Astrocyte (in vitro differentiated cells and primary cell): ENCODE measurements around the gene DGKG. TPM values are rescaled to one million over a fixed set of nuclear protein-coding genes. Genes with fewer than 3 reads are reported as not detected.

Experiments used
- DNase-seq: peaks from one replicate; pipeline ENCODE4 v3.0.0-alpha.2; 2010; ENCODE audit warnings: low read depth
- FAIRE-seq: peaks from 2 replicates; lab custom pipeline; 2011; peaks lifted over from hg19 to GRCh38; lab: Jason Lieb, UNC
- H2AFZ ChIP-seq: 2 replicates; pipeline ENCODE4 v1.6.0; 2012; ENCODE audit warnings: low read depth, low read length, inconsistent platforms
- H3K27ac ChIP-seq: 2 replicates; pipeline ENCODE4 v1.5.1; 2011; ENCODE audit warnings: low read depth, low read length, inconsistent platforms
- H3K27me3 ChIP-seq: 2 replicates; pipeline ENCODE4 v1.6.0; 2011; ENCODE audit warnings: low read length, inconsistent platforms; ENCODE audit not compliant: insufficient read depth
- H3K36me3 ChIP-seq: 2 replicates; pipeline ENCODE4 v1.5.1; 2011; ENCODE audit warnings: low read length, inconsistent platforms; ENCODE audit not compliant: insufficient read depth
- H3K4me1 ChIP-seq: 2 replicates; pipeline ENCODE4 v1.5.1; 2011; ENCODE audit warnings: low read length, inconsistent platforms; ENCODE audit not compliant: insufficient read depth
- H3K4me2 ChIP-seq: 2 replicates; pipeline ENCODE4 v1.6.0; 2012; ENCODE audit warnings: low read length, inconsistent platforms
- H3K4me3 ChIP-seq: 2 replicates; pipeline ENCODE4 v1.5.1; 2011; ENCODE audit warnings: low read depth, mild to moderate bottlenecking, low read length, inconsistent platforms; ENCODE audit not compliant: insufficient read depth
- H3K79me2 ChIP-seq: 2 replicates; pipeline ENCODE4 v1.6.0; 2012; ENCODE audit warnings: mild to moderate bottlenecking, low read length, inconsistent platforms; ENCODE audit not compliant: insufficient read depth
- H3K9ac ChIP-seq: 2 replicates; pipeline ENCODE4 v1.6.0; 2012; ENCODE audit warnings: mild to moderate bottlenecking, low read length, inconsistent platforms
- H3K9me3 ChIP-seq: 2 replicates; pipeline ENCODE4 v1.5.1; 2012; ENCODE audit warnings: low read depth, mild to moderate bottlenecking, low read length, inconsistent platforms; ENCODE audit not compliant: insufficient read depth
- H4K20me1 ChIP-seq: 2 replicates; pipeline ENCODE4 v1.6.0; 2012; ENCODE audit warnings: low read length, inconsistent platforms; ENCODE audit not compliant: insufficient read depth
- H3K27ac Mint-ChIP-seq: one replicate; pipeline ENCODE4 v1.8.0; 2021; ENCODE audit warnings: mild to moderate bottlenecking, mixed read lengths; ENCODE audit not compliant: unreplicated experiment
- H3K27me3 Mint-ChIP-seq: one replicate; pipeline ENCODE4 v1.8.0; 2021; ENCODE audit warnings: low read depth, mixed read lengths; ENCODE audit not compliant: unreplicated experiment
- H3K36me3 Mint-ChIP-seq: one replicate; pipeline ENCODE4 v1.8.0; 2021; ENCODE audit warnings: low read depth, mixed read lengths; ENCODE audit not compliant: unreplicated experiment
- H3K4me1 Mint-ChIP-seq: one replicate; pipeline ENCODE4 v1.8.0; 2021; ENCODE audit warnings: low read depth, mixed read lengths; ENCODE audit not compliant: unreplicated experiment
- H3K4me3 Mint-ChIP-seq: one replicate; pipeline ENCODE4 v1.8.0; 2021; ENCODE audit warnings: mild to moderate bottlenecking, moderate library complexity, mixed read lengths; ENCODE audit not compliant: unreplicated experiment
- H3K9me3 Mint-ChIP-seq: one replicate; pipeline ENCODE4 v1.8.0; 2021; ENCODE audit warnings: mild to moderate bottlenecking, mixed read lengths; ENCODE audit not compliant: unreplicated experiment
- EZH2 ChIP-seq: IDR thresholded peaks from 2 replicates; pipeline ENCODE4 v1.6.1; 2012; ENCODE audit warnings: mild to moderate bottlenecking, low read length, inconsistent platforms; ENCODE audit not compliant: insufficient read depth
- total RNA-seq: library from RNA; stranded (reverse); gene quantifications from 2 replicates; pipeline ENCODE4 v1.2.1, GENCODE V29; 2021
- TF ChIP-seq, protein P1 (sequence below): IDR thresholded peaks from 2 replicates; pipeline ENCODE4 v1.5.1; 2011; ENCODE audit warnings: low read depth, mild to moderate bottlenecking, inconsistent platforms, low read length, moderate library complexity; ENCODE audit not compliant: insufficient read depth

DGKG gene
- total RNA-seq, 1 donor from 2014 or later, result 0.64 TPM

DNA sequence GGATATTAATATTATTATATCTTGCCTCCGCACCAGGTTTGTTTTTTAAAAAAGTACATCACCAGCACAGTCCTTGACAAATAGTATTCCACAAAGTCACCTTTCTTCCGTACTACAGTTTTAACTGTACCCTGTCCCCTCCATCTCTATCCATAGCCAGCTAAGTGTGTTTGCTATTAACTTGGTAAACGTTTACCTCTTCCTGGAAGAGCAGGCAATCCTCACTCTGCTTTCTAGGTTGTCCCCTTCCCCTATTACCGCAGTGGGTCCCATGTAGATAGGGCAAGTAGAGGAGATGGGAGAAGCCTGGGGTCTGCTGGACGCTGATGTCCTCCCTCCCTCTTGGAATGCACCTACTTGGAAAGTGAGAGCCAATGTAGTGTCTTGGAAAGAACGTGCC is 169.2 kb downstream of the DGKG start:
- Mint-ChIP-seq H3K4me1 (no peaks in the 10 kb centered on the region), H3K27me3 (peaks cover 71% of the 10 kb centered on the region), H3K27ac (no peak overlapping the region), H3K9me3 (no peaks in the 10 kb centered on the region), H3K36me3 (no peaks in the 10 kb centered on the region), H3K4me3 (no peak overlapping the region)
- H3K4me1 ChIP-seq, result peaks cover 6% of the 10 kb centered on the region
- no peak overlapping the region for H3K27ac ChIP-seq
- peaks cover 54% of the 10 kb centered on the region for H3K27me3 ChIP-seq
- no peaks in the 10 kb centered on the region for H3K79me2 ChIP-seq
- H4K20me1 ChIP-seq, result no peaks in the 10 kb centered on the region
- no peak overlapping the region for H2AFZ ChIP-seq
- H3K4me3 ChIP-seq, result no peak overlapping the region
- no peak for TF ChIP-seq EZH2
- TF ChIP-seq, protein P1, sequence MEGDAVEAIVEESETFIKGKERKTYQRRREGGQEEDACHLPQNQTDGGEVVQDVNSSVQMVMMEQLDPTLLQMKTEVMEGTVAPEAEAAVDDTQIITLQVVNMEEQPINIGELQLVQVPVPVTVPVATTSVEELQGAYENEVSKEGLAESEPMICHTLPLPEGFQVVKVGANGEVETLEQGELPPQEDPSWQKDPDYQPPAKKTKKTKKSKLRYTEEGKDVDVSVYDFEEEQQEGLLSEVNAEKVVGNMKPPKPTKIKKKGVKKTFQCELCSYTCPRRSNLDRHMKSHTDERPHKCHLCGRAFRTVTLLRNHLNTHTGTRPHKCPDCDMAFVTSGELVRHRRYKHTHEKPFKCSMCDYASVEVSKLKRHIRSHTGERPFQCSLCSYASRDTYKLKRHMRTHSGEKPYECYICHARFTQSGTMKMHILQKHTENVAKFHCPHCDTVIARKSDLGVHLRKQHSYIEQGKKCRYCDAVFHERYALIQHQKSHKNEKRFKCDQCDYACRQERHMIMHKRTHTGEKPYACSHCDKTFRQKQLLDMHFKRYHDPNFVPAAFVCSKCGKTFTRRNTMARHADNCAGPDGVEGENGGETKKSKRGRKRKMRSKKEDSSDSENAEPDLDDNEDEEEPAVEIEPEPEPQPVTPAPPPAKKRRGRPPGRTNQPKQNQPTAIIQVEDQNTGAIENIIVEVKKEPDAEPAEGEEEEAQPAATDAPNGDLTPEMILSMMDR, result no peak
- H3K9me3 ChIP-seq, result no peaks in the 10 kb centered on the region
- no peaks in the 10 kb centered on the region for H3K36me3 ChIP-seq
- H3K4me2 ChIP-seq, result no peak overlapping the region
- no peak overlapping the region for H3K9ac ChIP-seq
- DNase-seq, result no peak
- FAIRE-seq, result no peak

DNA sequence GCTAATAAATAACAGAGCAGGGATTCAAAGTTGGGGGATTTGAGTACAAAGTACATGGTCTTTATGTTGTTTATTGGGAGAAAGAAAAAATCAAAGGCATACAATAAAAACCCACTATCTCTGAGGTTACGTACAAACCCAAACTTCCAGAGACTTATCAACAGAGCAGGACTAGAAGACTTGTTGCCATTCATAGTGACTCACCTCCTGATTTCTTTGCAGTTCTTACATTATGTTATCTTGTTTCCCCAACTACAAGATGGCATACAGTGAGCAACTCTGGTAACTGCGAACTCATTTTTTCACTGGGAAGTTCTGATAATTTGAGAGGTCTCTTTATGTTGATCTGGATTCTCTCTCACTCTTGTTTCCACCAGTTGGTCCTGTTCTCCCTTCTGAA is 172.5 kb downstream of the DGKG start:
- Histone ChIP-seq H3K9ac (no peak overlapping the region), H4K20me1 (no peaks in the 10 kb centered on the region), H3K4me3 (no peak overlapping the region), H3K36me3 (no peaks in the 10 kb centered on the region), H2AFZ (no peak overlapping the region), H3K27ac (no peak overlapping the region), H3K27me3 (peaks cover 29% of the 10 kb centered on the region), H3K4me2 (no peak overlapping the region), H3K9me3 (no peaks in the 10 kb centered on the region), H3K4me1 (peaks cover 6% of the 10 kb centered on the region), H3K79me2 (no peaks in the 10 kb centered on the region)
- no peak overlapping the region for H3K27ac Mint-ChIP-seq
- FAIRE-seq, result no peak
- no peak overlapping the region for H3K4me3 Mint-ChIP-seq
- peaks cover 7% of the 10 kb centered on the region for H3K4me1 Mint-ChIP-seq
- no peak for DNase-seq
- peaks cover 78% of the 10 kb centered on the region for H3K27me3 Mint-ChIP-seq
- H3K36me3 Mint-ChIP-seq, result no peaks in the 10 kb centered on the region
- TF ChIP-seq, protein P1, result no peak
- no peak for TF ChIP-seq EZH2
- H3K9me3 Mint-ChIP-seq, result peaks cover 2% of the 10 kb centered on the region

DNA sequence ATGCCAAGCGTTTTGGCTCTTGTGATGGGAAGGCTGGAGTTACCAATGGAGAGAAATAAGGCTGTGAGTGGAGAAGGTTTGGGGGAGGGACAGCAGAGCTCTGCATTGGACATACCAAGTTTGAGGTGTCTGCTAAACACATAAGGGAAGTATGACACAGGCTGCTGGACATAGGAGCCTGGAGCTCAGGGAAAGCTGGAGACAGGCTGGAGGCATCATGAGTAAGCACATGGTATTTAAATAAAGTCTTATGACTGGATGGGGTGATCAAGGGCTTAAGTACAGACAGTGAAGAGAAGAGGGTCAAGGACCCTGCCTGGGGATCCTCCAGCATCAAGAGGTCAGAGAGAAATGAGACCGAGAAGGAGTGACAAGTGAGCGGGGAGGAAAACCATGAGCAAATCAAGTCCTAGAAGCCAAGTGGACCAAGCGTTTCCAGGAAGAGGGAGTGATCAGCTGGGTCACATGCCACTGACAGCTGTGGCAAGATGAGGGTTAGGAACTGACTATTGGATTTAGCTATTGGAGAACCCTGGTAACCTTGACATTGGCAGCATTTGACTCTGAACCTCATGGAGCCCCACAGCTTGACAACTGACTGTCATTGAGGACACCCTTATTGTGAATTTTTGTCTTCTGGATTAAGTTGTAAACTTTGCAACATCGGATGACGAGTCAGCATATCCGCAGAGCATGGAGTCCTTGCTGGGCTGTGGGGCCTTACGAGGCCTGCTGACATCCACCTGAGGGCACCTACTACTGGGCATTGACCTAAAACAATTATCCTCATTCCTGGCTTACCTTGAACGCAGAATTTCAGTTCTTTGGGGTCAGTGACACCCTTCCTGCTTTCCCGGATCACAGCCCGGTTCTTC is 174.4 kb downstream of the DGKG start:
- Histone ChIP-seq H3K9me3 (no peaks in the 10 kb centered on the region), H2AFZ (no peak overlapping the region), H3K4me2 (no peak overlapping the region), H3K79me2 (no peaks in the 10 kb centered on the region), H3K27ac (no peak overlapping the region), H3K9ac (no peak overlapping the region), H4K20me1 (no peaks in the 10 kb centered on the region), H3K4me3 (no peak overlapping the region), H3K36me3 (no peaks in the 10 kb centered on the region), H3K4me1 (no peaks in the 10 kb centered on the region), H3K27me3 (peaks cover 15% of the 10 kb centered on the region)
- H3K9me3 Mint-ChIP-seq, result peaks cover 2% of the 10 kb centered on the region
- peaks cover 7% of the 10 kb centered on the region for H3K4me1 Mint-ChIP-seq
- TF ChIP-seq EZH2, result no peak
- TF ChIP-seq, protein P1, result no peak
- peaks cover 64% of the 10 kb centered on the region for H3K27me3 Mint-ChIP-seq
- no peaks in the 10 kb centered on the region for H3K36me3 Mint-ChIP-seq
- H3K27ac Mint-ChIP-seq, result no peak overlapping the region
- no peak for DNase-seq
- FAIRE-seq, result no peak
- H3K4me3 Mint-ChIP-seq, result no peak overlapping the region
